Keratinocyte (primary cell): ENCODE data around the gene CCDC60. TPM values are rescaled to one million over a fixed set of nuclear protein-coding genes. Genes with fewer than 3 reads are reported as not detected.

Source experiments
- DNase-seq: peaks from one replicate; pipeline ENCODE4 v3.0.0-alpha.2; 2011; ENCODE audit warnings: low read depth, missing footprints, low spot score
- FAIRE-seq: peaks from 2 replicates; lab custom pipeline; 2011; peaks lifted over from hg19 to GRCh38; lab: Jason Lieb, UNC
- H2AFZ ChIP-seq: 2 replicates; pipeline ENCODE4 v1.6.0; 2012; ENCODE audit warnings: low read length, control low read depth, inconsistent platforms; ENCODE audit not compliant: control insufficient read depth
- H3K27ac ChIP-seq: 2 replicates; pipeline ENCODE4 v1.5.1; 2011; ENCODE audit warnings: low read length; ENCODE audit not compliant: control insufficient read depth, insufficient read depth
- H3K27me3 ChIP-seq: 3 replicates; pipeline ENCODE4 v1.6.0; 2011; ENCODE audit warnings: low read length; ENCODE audit not compliant: control insufficient read depth, insufficient read depth; ENCODE audit errors: extremely low read depth
- H3K36me3 ChIP-seq, 2 experiments: 2 replicates in 1 of 2; 3 replicates in 1 of 2; pipeline ENCODE4 v1.5.1; 2011; ENCODE audit warnings: low read length in 2 of 2, mild to moderate bottlenecking in 1 of 2; ENCODE audit not compliant: control insufficient read depth in 2 of 2, insufficient read depth in 2 of 2; ENCODE audit errors: extremely low read depth in 1 of 2
- H3K4me1 ChIP-seq: 3 replicates; pipeline ENCODE4 v1.5.1; 2011; ENCODE audit warnings: low read length; ENCODE audit not compliant: control insufficient read depth, insufficient read depth; ENCODE audit errors: extremely low read depth
- H3K4me2 ChIP-seq: 3 replicates; pipeline ENCODE4 v1.6.0; 2011; ENCODE audit warnings: low read depth, low read length; ENCODE audit not compliant: control insufficient read depth, insufficient read depth; ENCODE audit errors: extremely low read depth
- H3K4me3 ChIP-seq, 3 experiments: fragments of 200-600 bp in 1 of 3; sonication (generic) in 1 of 3; 2 replicates in 2 of 3; 3 replicates in 1 of 3; pipeline ENCODE4 v1.5.1; 2011 to 2016; ENCODE audit warnings: low read length in 3 of 3, mild to moderate bottlenecking in 3 of 3, control low read depth in 2 of 3, inconsistent platforms in 1 of 3, low read depth in 1 of 3, mixed read lengths in 1 of 3, mixed run types in 1 of 3, moderate library complexity in 1 of 3; ENCODE audit not compliant: control insufficient read depth in 2 of 3, insufficient read depth in 2 of 3; ENCODE audit errors: extremely low read depth in 1 of 3
- H3K79me2 ChIP-seq: 2 replicates; pipeline ENCODE4 v1.6.0; 2012; ENCODE audit warnings: low read length; ENCODE audit not compliant: control insufficient read depth, insufficient read depth
- H3K9ac ChIP-seq: 3 replicates; pipeline ENCODE4 v1.6.0; 2011; ENCODE audit warnings: low read length; ENCODE audit not compliant: control insufficient read depth, insufficient read depth; ENCODE audit errors: extremely low read depth
- H3K9me1 ChIP-seq: 3 replicates; pipeline ENCODE4 v1.6.0; 2011; ENCODE audit warnings: low read length; ENCODE audit not compliant: control insufficient read depth, insufficient read depth; ENCODE audit errors: extremely low read depth
- H3K9me3 ChIP-seq: 2 replicates; pipeline ENCODE4 v1.5.1; 2012; ENCODE audit warnings: low read depth, low read length; ENCODE audit not compliant: control insufficient read depth
- H4K20me1 ChIP-seq: 3 replicates; pipeline ENCODE4 v1.6.0; 2011; ENCODE audit warnings: low read length; ENCODE audit not compliant: control insufficient read depth, insufficient read depth; ENCODE audit errors: extremely low read depth
- CTCF ChIP-seq, 3 experiments: IDR thresholded peaks in 1 of 3; conservative IDR thresholded peaks in 1 of 3; optimal IDR thresholded peaks in 1 of 3; 2 replicates in 2 of 3; 3 replicates in 1 of 3; pipeline versions ENCODE3 to v1.5.1; 2011; ENCODE audit warnings: low read length in 3 of 3, mild to moderate bottlenecking in 3 of 3, moderate library complexity in 2 of 3, control low read depth in 1 of 3, inconsistent platforms in 1 of 3; ENCODE audit not compliant: insufficient read depth in 2 of 3; ENCODE audit errors: extremely low read depth in 1 of 3
- EZH2 ChIP-seq: IDR thresholded peaks from one replicate; pipeline ENCODE4 v1.6.1; 2012; ENCODE audit warnings: inconsistent platforms, mild to moderate bottlenecking, low read length, moderate library complexity
- dilution Hi-C: fragments of 300-500 bp; cut with MboI; formaldehyde crosslinking; loops from one replicate; pipeline ENCODE4 v1.7.0; 2020; ENCODE audit warnings: low sequenced_read_pairs; ENCODE audit not compliant: extremely low pct_ligation_motif_present
- polyA plus RNA-seq, 5 experiments: library from polyadenylated mRNA; depleted of rRNA in 3 of 5; stranded (reverse) in 3 of 5; stranded (forward) in 1 of 5; unstranded in 1 of 5; fragments of >200 nt; gene quantifications; 1 replicate in 1 of 5; 2 replicates in 3 of 5; 3 replicates in 1 of 5; pipeline versions ENCODE4 v1.2.1 to v1.2.3, GENCODE V29; 2011 to 2012; ENCODE audit warnings: missing spikeins in 2 of 5, low read depth in 1 of 5, low replicate concordance in 1 of 5

The CCDC60 gene
- polyA plus RNA-seq, 1 donor (not counting 4 experiments of a cell fraction or from before 2014, with no cell fraction given) = 0.09 TPM

DNA sequence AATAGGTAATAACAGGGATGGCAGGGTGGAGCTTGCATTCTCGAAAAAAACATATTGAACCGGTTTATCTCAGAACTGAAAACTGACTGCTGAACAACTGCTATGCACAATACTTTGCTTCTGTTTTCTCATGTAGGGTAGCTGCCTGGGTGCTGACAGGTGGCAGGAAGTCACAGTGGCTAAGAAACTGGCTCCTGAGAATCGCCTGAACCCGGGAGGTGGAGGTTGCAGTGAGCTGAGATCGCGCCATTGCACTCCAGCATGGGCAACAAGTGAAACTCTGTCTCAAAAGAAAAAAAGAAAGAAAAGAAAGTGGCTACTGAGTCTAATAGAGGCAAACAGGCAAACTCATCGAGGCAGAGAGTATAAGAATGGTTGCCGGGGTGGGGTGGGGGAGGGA is 113.1 kb downstream of the CCDC60 start:
- TF ChIP-seq CTCF (optimal IDR thresholded peaks at IDR 0.05 in 1 of 3, IDR thresholded peaks at IDR 0.05 in 1 of 3, conservative IDR thresholded peaks at IDR 0.05 in 1 of 3; ENCODE audit: extremely low read depth in 1 of 3, insufficient read depth in 2 of 3, low read length in 3 of 3) (no peak), EZH2 (no peak)
- Histone ChIP-seq H2AFZ (no peak overlapping the region), H3K4me1 (no peaks in the 10 kb centered on the region), H3K79me2 (no peaks in the 10 kb centered on the region), H3K4me2 (no peak overlapping the region), H3K27ac (no peak overlapping the region), H3K9me3 (no peaks in the 10 kb centered on the region), H4K20me1 (no peaks in the 10 kb centered on the region), H3K27me3 (no peaks in the 10 kb centered on the region), H3K4me3 (no peak overlapping the region), H3K9ac (no peak overlapping the region), H3K36me3 (no peaks in the 10 kb centered on the region), H3K9me1 (no peaks in the 10 kb centered on the region)
- no peak for FAIRE-seq
- dilution Hi-C loops = no loop called here
- DNase-seq = no peak

- no peak overlapping the region for H3K4me3 ChIP-seq
- no peak overlapping the region for H2AFZ ChIP-seq
- no peaks in the 10 kb centered on the region for H3K9me1 ChIP-seq
- H3K4me2 ChIP-seq = no peak overlapping the region
- no peaks in the 10 kb centered on the region for H3K9me3 ChIP-seq
- DNase-seq (no peak), FAIRE-seq (no peak)
- no peak overlapping the region for H3K27ac ChIP-seq
- no peaks in the 10 kb centered on the region for H4K20me1 ChIP-seq
- TF ChIP-seq CTCF (optimal IDR thresholded peaks at IDR 0.05 in 1 of 3, IDR thresholded peaks at IDR 0.05 in 1 of 3, conservative IDR thresholded peaks at IDR 0.05 in 1 of 3; ENCODE audit: extremely low read depth in 1 of 3, insufficient read depth in 2 of 3, low read length in 3 of 3) (no peak), EZH2 (no peak)
- dilution Hi-C loops = no loop called here
- no peaks in the 10 kb centered on the region for H3K36me3 ChIP-seq
- H3K79me2 ChIP-seq = no peaks in the 10 kb centered on the region
- no peaks in the 10 kb centered on the region for H3K27me3 ChIP-seq
- H3K9ac ChIP-seq = no peak overlapping the region
- H3K4me1 ChIP-seq = no peaks in the 10 kb centered on the region
Measured at GRCh38 chr12:119448611-119449131, 114.1 kb downstream of the CCDC60 start.
